Measurements from ENCODE around the gene FAT1.

DNA sequence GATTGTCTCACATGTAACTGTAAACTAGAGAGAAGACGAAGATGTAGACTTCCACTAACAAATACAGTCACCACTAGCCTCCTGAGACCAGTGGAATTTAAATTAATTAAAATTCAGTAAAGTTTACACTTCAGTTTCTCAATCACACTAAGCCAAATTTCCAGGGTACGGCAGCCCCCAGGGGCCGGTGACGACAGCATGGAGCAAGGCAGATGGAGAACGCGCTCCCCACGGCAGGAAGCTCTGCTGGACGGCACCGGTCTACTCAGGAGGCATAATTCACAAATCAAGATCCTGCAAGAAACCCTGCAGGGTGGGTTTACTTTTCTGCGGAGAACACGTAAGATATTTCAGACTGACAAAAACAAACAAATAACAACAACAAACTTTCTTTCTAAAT, 80.7 kb downstream of the FAT1 start:
- TF ChIP-seq RAD21 (IDR thresholded peaks at IDR 0.05; ENCODE audit: low read depth) (no peak), EP300 (IDR thresholded peaks at IDR 0.05; ENCODE audit: borderline replicate concordance) (no peak), TEAD4 (IDR thresholded peaks at IDR 0.05) (no peak), NFIC (IDR thresholded peaks at IDR 0.05) (no peak), CEBPB (IDR thresholded peaks at IDR 0.05) (no peak), TCF12 (IDR thresholded peaks at IDR 0.05; ENCODE audit: low read depth) (no peak), EGR1 (IDR thresholded peaks at IDR 0.05) (no peak), CREB1 (IDR thresholded peaks at IDR 0.05; ENCODE audit: low read depth) (no peak), TAF1 (IDR thresholded peaks at IDR 0.05; ENCODE audit: low read depth) (no peak), YY1 (IDR thresholded peaks at IDR 0.05; ENCODE audit: low read depth) (no peak)
- TF ChIP-seq, protein P1, sequence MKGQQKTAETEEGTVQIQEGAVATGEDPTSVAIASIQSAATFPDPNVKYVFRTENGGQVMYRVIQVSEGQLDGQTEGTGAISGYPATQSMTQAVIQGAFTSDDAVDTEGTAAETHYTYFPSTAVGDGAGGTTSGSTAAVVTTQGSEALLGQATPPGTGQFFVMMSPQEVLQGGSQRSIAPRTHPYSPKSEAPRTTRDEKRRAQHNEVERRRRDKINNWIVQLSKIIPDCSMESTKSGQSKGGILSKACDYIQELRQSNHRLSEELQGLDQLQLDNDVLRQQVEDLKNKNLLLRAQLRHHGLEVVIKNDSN (IDR thresholded peaks at IDR 0.05) = no peak
- TF ChIP-seq, protein P2, sequence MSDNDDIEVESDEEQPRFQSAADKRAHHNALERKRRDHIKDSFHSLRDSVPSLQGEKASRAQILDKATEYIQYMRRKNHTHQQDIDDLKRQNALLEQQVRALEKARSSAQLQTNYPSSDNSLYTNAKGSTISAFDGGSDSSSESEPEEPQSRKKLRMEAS (IDR thresholded peaks at IDR 0.05) = no peak
- TF ChIP-seq, protein P3, sequence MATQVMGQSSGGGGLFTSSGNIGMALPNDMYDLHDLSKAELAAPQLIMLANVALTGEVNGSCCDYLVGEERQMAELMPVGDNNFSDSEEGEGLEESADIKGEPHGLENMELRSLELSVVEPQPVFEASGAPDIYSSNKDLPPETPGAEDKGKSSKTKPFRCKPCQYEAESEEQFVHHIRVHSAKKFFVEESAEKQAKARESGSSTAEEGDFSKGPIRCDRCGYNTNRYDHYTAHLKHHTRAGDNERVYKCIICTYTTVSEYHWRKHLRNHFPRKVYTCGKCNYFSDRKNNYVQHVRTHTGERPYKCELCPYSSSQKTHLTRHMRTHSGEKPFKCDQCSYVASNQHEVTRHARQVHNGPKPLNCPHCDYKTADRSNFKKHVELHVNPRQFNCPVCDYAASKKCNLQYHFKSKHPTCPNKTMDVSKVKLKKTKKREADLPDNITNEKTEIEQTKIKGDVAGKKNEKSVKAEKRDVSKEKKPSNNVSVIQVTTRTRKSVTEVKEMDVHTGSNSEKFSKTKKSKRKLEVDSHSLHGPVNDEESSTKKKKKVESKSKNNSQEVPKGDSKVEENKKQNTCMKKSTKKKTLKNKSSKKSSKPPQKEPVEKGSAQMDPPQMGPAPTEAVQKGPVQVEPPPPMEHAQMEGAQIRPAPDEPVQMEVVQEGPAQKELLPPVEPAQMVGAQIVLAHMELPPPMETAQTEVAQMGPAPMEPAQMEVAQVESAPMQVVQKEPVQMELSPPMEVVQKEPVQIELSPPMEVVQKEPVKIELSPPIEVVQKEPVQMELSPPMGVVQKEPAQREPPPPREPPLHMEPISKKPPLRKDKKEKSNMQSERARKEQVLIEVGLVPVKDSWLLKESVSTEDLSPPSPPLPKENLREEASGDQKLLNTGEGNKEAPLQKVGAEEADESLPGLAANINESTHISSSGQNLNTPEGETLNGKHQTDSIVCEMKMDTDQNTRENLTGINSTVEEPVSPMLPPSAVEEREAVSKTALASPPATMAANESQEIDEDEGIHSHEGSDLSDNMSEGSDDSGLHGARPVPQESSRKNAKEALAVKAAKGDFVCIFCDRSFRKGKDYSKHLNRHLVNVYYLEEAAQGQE (IDR thresholded peaks at IDR 0.05; ENCODE audit: low read depth) = no peak
